Stimulated activated naive CD8-positive, alpha-beta T cell treated with anti-CD3 and anti-CD28 coated beads, Interleukin-15, Interleukin-2, amounts not matched to agents 100 U/mL and 50 U/mL, for 24 hours (primary cell): Measurements from ENCODE around the gene HMOX1.

Experiments
- ATAC-seq: fragments of 150-1000 bp; cut with Tn5 transposase; one replicate; pipeline ENCODE4 v1.10.0; 2021
- DNase-seq: peaks from one replicate; pipeline ENCODE4 v3.0.0; 2021

The HMOX1 gene

GRCh38 chr22:35406443-35406842 lies 25.5 kb downstream of the HMOX1 start:
- DNase-seq (no peak), ATAC-seq (no peak)

GRCh38 chr22:35407362-35407761 lies 26.5 kb downstream of the HMOX1 start:
- no peak for ATAC-seq

GRCh38 chr22:35409783-35410662 lies 29.1 kb downstream of the HMOX1 start:
- DNase-seq (peak; percentile 44), ATAC-seq (peak; percentile 80)

More at GRCh38 chr22:35407362-35407761, 26.5 kb downstream of the HMOX1 start:
- DNase-seq, result no peak

GRCh38 chr22:35410663-35411034 lies 29.8 kb downstream of the HMOX1 start:
- ATAC-seq (no peak), DNase-seq (no peak)

GRCh38 chr22:35411102-35411501 lies 30.2 kb downstream of the HMOX1 start:
- no peak for ATAC-seq
- DNase-seq, result no peak

GRCh38 chr22:35413624-35414023 lies 32.7 kb downstream of the HMOX1 start:
- ATAC-seq, result no peak

GRCh38 chr22:35417606-35418005 lies 36.7 kb downstream of the HMOX1 start:
- ATAC-seq (no peak), DNase-seq (no peak)

More at GRCh38 chr22:35413624-35414023, 32.7 kb downstream of the HMOX1 start:
- no peak for DNase-seq

- no peak for DNase-seq
- no peak for ATAC-seq
Measured at GRCh38 chr22:35418088-35418487, 37.2 kb downstream of the HMOX1 start.

- DNase-seq (no peak), ATAC-seq (no peak)
Measured at GRCh38 chr22:35418731-35419130, 37.8 kb downstream of the HMOX1 start.

- DNase-seq, result no peak
- no peak for ATAC-seq
Measured at GRCh38 chr22:35419756-35420155, 38.9 kb downstream of the HMOX1 start.

- no peak for DNase-seq
- no peak for ATAC-seq
Measured at GRCh38 chr22:35421121-35421520, 40.2 kb downstream of the HMOX1 start.

- ATAC-seq (no peak), DNase-seq (no peak)
Measured at GRCh38 chr22:35422145-35422544, 41.2 kb downstream of the HMOX1 start.

- ATAC-seq, result no peak
- DNase-seq, result no peak
Measured at GRCh38 chr22:35422936-35423335, 42.0 kb downstream of the HMOX1 start.

- DNase-seq, result no peak
- ATAC-seq, result no peak
Measured at GRCh38 chr22:35424081-35424480, 43.2 kb downstream of the HMOX1 start.

- no peak for ATAC-seq
Measured at GRCh38 chr22:35424761-35425160, 43.9 kb downstream of the HMOX1 start.

GRCh38 chr22:35425546-35425945 lies 44.6 kb downstream of the HMOX1 start:
- no peak for DNase-seq
- no peak for ATAC-seq

More at GRCh38 chr22:35424761-35425160, 43.9 kb downstream of the HMOX1 start:
- DNase-seq, result no peak

GRCh38 chr22:35425971-35426800 lies 45.3 kb downstream of the HMOX1 start:
- ATAC-seq (no peak), DNase-seq (no peak)

GRCh38 chr22:35426801-35427140 lies 45.9 kb downstream of the HMOX1 start:
- no peak for ATAC-seq

GRCh38 chr22:35430897-35431322 lies 50.0 kb downstream of the HMOX1 start:
- ATAC-seq (peak; percentile 54), DNase-seq (peak; percentile 75)

More at GRCh38 chr22:35426801-35427140, 45.9 kb downstream of the HMOX1 start:
- no peak for DNase-seq

- DNase-seq (no peak), ATAC-seq (no peak)
Measured at GRCh38 chr22:35431483-35432227, 50.8 kb downstream of the HMOX1 start.

GRCh38 chr22:35432228-35432905 lies 51.5 kb downstream of the HMOX1 start:
- no peak for DNase-seq
- no peak for ATAC-seq
